22Rv1 (cell line): Measurements from ENCODE around the gene RACGAP1.

Experiments
- ZFX ChIP-seq: fragments of 450-650 bp; IDR thresholded peaks from 2 replicates; pipeline ENCODE4 v1.6.1; 2017; ENCODE audit warnings: antibody characterized with exemption, borderline replicate concordance
- TF ChIP-seq, protein P1 (sequence below): fragments of 450-650 bp; IDR thresholded peaks from 2 replicates; pipeline ENCODE4 v1.5.1; 2017; ENCODE audit warnings: mild to moderate bottlenecking

DNA sequence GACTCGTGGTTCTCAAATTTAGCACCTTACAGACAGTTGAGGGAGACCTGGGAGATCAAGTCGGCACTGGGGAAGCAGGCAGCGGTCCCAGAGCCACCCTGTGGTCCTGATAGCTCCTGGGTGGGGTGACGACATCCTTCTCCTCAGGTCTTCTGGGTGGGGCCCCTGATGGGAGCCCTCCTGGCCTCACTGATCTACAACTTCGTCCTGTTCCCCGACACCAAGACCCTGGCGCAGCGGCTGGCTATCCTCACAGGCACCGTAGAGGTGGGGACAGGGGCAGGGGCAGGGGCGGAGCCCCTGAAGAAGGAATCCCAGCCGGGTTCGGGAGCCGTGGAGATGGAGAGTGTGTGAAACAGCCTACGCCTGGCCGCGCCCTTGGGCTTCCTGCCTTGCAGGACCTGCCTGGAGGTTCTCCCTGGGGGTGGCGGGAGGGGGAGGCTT lies 50.0 kb downstream of the RACGAP1 start:
- TF ChIP-seq, protein P1, sequence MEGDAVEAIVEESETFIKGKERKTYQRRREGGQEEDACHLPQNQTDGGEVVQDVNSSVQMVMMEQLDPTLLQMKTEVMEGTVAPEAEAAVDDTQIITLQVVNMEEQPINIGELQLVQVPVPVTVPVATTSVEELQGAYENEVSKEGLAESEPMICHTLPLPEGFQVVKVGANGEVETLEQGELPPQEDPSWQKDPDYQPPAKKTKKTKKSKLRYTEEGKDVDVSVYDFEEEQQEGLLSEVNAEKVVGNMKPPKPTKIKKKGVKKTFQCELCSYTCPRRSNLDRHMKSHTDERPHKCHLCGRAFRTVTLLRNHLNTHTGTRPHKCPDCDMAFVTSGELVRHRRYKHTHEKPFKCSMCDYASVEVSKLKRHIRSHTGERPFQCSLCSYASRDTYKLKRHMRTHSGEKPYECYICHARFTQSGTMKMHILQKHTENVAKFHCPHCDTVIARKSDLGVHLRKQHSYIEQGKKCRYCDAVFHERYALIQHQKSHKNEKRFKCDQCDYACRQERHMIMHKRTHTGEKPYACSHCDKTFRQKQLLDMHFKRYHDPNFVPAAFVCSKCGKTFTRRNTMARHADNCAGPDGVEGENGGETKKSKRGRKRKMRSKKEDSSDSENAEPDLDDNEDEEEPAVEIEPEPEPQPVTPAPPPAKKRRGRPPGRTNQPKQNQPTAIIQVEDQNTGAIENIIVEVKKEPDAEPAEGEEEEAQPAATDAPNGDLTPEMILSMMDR: no peak
- TF ChIP-seq ZFX: no peak
